HG02885 (cell line): ENCODE data around the gene MYDGF.

ENCODE experiments used
- ATAC-seq: cut with Tn5 transposase; IDR thresholded peaks from one replicate; pipeline ENCODE4 v1.9.1; 2021; ENCODE audit warnings: mild to moderate bottlenecking; ENCODE audit not compliant: unreplicated experiment, poor library complexity

MYDGF gene

GRCh38 chr19:4678881-4679790 is 9.0 kb upstream of the MYDGF start:
- ATAC-seq, result no peak

- no peak for ATAC-seq
These were observed 7.0 kb upstream of the MYDGF start for GRCh38 chr19:4676955-4677731.

- ATAC-seq, result no peak
These were observed 5.2 kb upstream of the MYDGF start for GRCh38 chr19:4675346-4675745.

- no peak for ATAC-seq
These were observed 3.6 kb upstream of the MYDGF start for GRCh38 chr19:4673726-4674125.

GRCh38 chr19:4673216-4673615 is 3.1 kb upstream of the MYDGF start:
- ATAC-seq, result no peak

- ATAC-seq, result no peak
These were observed 1.2 kb upstream of the MYDGF start for GRCh38 chr19:4671185-4671851.

GRCh38 chr19:4664642-4665041 is 5.5 kb downstream of the MYDGF start:
- no peak for ATAC-seq

- no peak for ATAC-seq
These were observed 7.3 kb downstream of the MYDGF start for GRCh38 chr19:4662812-4663211.

- no peak for ATAC-seq
These were observed 8.0 kb downstream of the MYDGF start for GRCh38 chr19:4662020-4662695.

- ATAC-seq, result no peak
These were observed 9.1 kb downstream of the MYDGF start for GRCh38 chr19:4660993-4661392.

GRCh38 chr19:4660181-4660791 is 9.9 kb downstream of the MYDGF start:
- no peak for ATAC-seq

- ATAC-seq, result no peak
These were observed 12.3 kb downstream of the MYDGF start for GRCh38 chr19:4657835-4658234.

GRCh38 chr19:4657262-4657661 is 12.9 kb downstream of the MYDGF start:
- no peak for ATAC-seq

GRCh38 chr19:4656102-4656501 is 14.0 kb downstream of the MYDGF start:
- ATAC-seq, result no peak

GRCh38 chr19:4654437-4655361 is 15.4 kb downstream of the MYDGF start:
- ATAC-seq, result no peak

- ATAC-seq, result no peak
These were observed 16.2 kb downstream of the MYDGF start for GRCh38 chr19:4653793-4654436.

GRCh38 chr19:4652075-4652474 is 18.1 kb downstream of the MYDGF start:
- ATAC-seq, result no peak

GRCh38 chr19:4650159-4650558 is 20.0 kb downstream of the MYDGF start:
- ATAC-seq, result no peak
